NB4 (cell line): ENCODE measurements around the gene PSMD4.
A peak's percentile ranks its signal among the peaks of the same experiment; 100 is the strongest.

Source experiments
- DNase-seq: peaks from one replicate; pipeline ENCODE4 v3.0.0; 2010; ENCODE audit warnings: low read depth
- H3K4me3 ChIP-seq: one replicate; pipeline ENCODE4 v1.5.1; 2011; ENCODE audit warnings: mild to moderate bottlenecking, low read depth, low read length, moderate library complexity
- CTCF ChIP-seq: IDR thresholded peaks from one replicate; pipeline ENCODE4 v1.5.1; 2012; ENCODE audit warnings: low read depth, low read length
- MAX ChIP-seq: IDR thresholded peaks from 2 replicates; pipeline ENCODE4 v1.6.1; 2011; ENCODE audit warnings: low read depth, low read length
- MYC ChIP-seq: IDR thresholded peaks from 2 replicates; pipeline ENCODE4 v1.6.1; 2011; ENCODE audit warnings: low read depth, low read length
- POLR2A ChIP-seq: IDR thresholded peaks from 2 replicates; pipeline ENCODE4 v1.6.1; 2011; ENCODE audit warnings: mild to moderate bottlenecking; ENCODE audit not compliant: insufficient read length; ENCODE audit errors: extremely low read depth

Gene PSMD4

GRCh38 chr1:151281225-151281968 is 26.9 kb downstream of the PSMD4 start:
- peak; percentile 98 for DNase-seq
- peak; percentile 17; the same call in 1 of the 2 replicates for TF ChIP-seq MAX
- peak; percentile 6; the same call in 1 of the 2 replicates for TF ChIP-seq MYC
- peak; percentile 31 for TF ChIP-seq POLR2A
- no peak for TF ChIP-seq CTCF
- H3K4me3 ChIP-seq = peak overlapping the region; percentile 96

- peak within 1 kb of the TSS; percentile 96 for H3K4me3 ChIP-seq
- no peak for TF ChIP-seq CTCF
- TF ChIP-seq POLR2A = peak; percentile 63
- peak; percentile 61 for TF ChIP-seq MAX
- TF ChIP-seq MYC = peak; percentile 37; the same call in 1 of the 2 replicates
- peak; percentile 100 for DNase-seq
Measured at GRCh38 chr1:151281969-151282882, 27.7 kb downstream of the PSMD4 start, which contains the start of gene ZNF687. ZNF687 (plus strand) TSS chr1:151282299; CDS start chr1:151286292, 3,993 bp downstream.

GRCh38 chr1:151282883-151283725 is 28.6 kb downstream of the PSMD4 start:
- DNase-seq = peak; percentile 61
- H3K4me3 ChIP-seq = peak overlapping the region; percentile 96
- TF ChIP-seq POLR2A (no peak), CTCF (no peak), MYC (no peak), MAX (no peak)

- no peak overlapping the region for H3K4me3 ChIP-seq
- DNase-seq = no peak
- TF ChIP-seq POLR2A (no peak), MAX (no peak), MYC (no peak), CTCF (no peak)
Measured at GRCh38 chr1:151284013-151284577, 29.6 kb downstream of the PSMD4 start.
